ENCODE results near the gene WDFY4.
"Not testable (repeated sequence)": the region's sequence is repeated elsewhere in the genome, so short reads cannot be mapped to it uniquely, and the experiment has no call there.

WDFY4 gene

DNA sequence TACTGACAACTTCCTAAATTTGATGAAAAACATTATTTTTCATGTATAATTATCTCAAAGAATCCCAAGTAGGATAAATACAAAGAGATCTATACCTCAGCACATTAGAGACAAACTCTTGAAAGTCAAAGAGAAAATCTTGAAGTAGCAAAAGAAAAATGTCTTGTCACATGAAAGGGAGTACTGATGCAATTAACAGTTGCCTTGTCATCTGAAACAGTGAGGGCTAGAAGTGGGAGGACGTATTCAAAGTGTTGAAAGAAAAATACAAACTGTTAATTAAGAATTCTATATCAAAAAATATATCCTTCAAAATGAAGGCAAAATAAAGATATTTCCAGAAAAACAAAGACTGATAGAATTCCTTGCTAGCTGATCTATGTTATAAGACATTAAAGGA is 44.3 kb upstream of the WDFY4 start:
- TF ChIP-seq, protein P1, sequence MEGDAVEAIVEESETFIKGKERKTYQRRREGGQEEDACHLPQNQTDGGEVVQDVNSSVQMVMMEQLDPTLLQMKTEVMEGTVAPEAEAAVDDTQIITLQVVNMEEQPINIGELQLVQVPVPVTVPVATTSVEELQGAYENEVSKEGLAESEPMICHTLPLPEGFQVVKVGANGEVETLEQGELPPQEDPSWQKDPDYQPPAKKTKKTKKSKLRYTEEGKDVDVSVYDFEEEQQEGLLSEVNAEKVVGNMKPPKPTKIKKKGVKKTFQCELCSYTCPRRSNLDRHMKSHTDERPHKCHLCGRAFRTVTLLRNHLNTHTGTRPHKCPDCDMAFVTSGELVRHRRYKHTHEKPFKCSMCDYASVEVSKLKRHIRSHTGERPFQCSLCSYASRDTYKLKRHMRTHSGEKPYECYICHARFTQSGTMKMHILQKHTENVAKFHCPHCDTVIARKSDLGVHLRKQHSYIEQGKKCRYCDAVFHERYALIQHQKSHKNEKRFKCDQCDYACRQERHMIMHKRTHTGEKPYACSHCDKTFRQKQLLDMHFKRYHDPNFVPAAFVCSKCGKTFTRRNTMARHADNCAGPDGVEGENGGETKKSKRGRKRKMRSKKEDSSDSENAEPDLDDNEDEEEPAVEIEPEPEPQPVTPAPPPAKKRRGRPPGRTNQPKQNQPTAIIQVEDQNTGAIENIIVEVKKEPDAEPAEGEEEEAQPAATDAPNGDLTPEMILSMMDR (conservative IDR thresholded peaks at IDR 0.05; ENCODE audit: low read depth, low read length), result no peak
- H3K27me3 ChIP-seq (ENCODE audit: insufficient read depth, low read depth), result no peaks in the 10 kb centered on the region
- H3K9ac ChIP-seq, result no peak overlapping the region
- H2AFZ ChIP-seq (ENCODE audit: low read depth), result no peak overlapping the region
- H4K20me1 ChIP-seq (ENCODE audit: insufficient read depth), result no peaks in the 10 kb centered on the region
- peaks cover 9% of the 10 kb centered on the region for H3K4me1 ChIP-seq (ENCODE audit: low read depth, poor library complexity, severe bottlenecking)
- no peak overlapping the region for H3K4me3 ChIP-seq (IDR thresholded peaks at IDR 0.05; ENCODE audit: insufficient read depth, low read depth, low read length)
- no peaks in the 10 kb centered on the region for H3K79me2 ChIP-seq (ENCODE audit: insufficient read depth, low read depth)
- no peak overlapping the region for H3K27ac ChIP-seq
- no peak overlapping the region for H3K4me2 ChIP-seq
- H3K36me3 ChIP-seq (ENCODE audit: insufficient read depth), result no peaks in the 10 kb centered on the region

GRCh38 chr10:48641099-48641690 is 43.5 kb upstream of the WDFY4 start:
- not testable (repeated sequence) for H3K27ac ChIP-seq; H3K27me3 ChIP-seq (ENCODE audit: insufficient read depth, low read depth); H3K36me3 ChIP-seq (ENCODE audit: insufficient read depth); H3K4me1 ChIP-seq (ENCODE audit: low read depth, poor library complexity, severe bottlenecking); H3K79me2 ChIP-seq (ENCODE audit: insufficient read depth, low read depth); H3K9ac ChIP-seq; H4K20me1 ChIP-seq (ENCODE audit: insufficient read depth); H3K4me2 ChIP-seq; H2AFZ ChIP-seq (ENCODE audit: low read depth); H3K4me3 ChIP-seq (IDR thresholded peaks at IDR 0.05; ENCODE audit: insufficient read depth, low read depth, low read length)

- Histone ChIP-seq H3K27me3 (ENCODE audit: insufficient read depth, low read depth) (no peaks in the 10 kb centered on the region), H3K36me3 (ENCODE audit: insufficient read depth) (no peaks in the 10 kb centered on the region), H3K4me1 (ENCODE audit: low read depth, poor library complexity, severe bottlenecking) (no peaks in the 10 kb centered on the region), H3K4me2 (no peak overlapping the region), H3K79me2 (ENCODE audit: insufficient read depth, low read depth) (no peaks in the 10 kb centered on the region), H3K4me3 (IDR thresholded peaks at IDR 0.05; ENCODE audit: insufficient read depth, low read depth, low read length) (no peak overlapping the region), H3K27ac (no peak overlapping the region), H2AFZ (ENCODE audit: low read depth) (no peak overlapping the region), H3K9ac (no peak overlapping the region), H4K20me1 (ENCODE audit: insufficient read depth) (no peaks in the 10 kb centered on the region)
- TF ChIP-seq, protein P1 (conservative IDR thresholded peaks at IDR 0.05; ENCODE audit: low read depth, low read length), result no peak
These were observed 39.1 kb upstream of the WDFY4 start for GRCh38 chr10:48645600-48645999.

DNA sequence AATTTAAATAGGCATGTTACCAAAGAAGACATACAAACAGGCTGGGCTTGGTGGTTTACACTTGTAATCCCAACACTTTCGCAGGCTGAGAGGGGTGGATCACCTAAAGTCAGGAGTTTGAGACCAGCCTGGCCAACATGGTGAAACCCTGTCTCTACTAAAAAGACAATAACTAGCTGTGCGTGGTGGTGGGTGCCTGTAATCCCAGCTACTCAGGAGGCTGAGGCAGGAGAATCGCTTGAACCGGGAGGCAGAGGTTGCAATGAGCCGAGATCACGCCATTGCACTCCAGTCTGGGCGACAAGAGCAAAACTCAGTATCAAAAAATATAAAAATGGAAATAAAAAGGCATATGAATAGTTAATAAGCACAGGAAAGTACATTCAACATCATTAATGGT is 37.6 kb upstream of the WDFY4 start:
- H3K4me1 ChIP-seq (ENCODE audit: low read depth, poor library complexity, severe bottlenecking); H3K27ac ChIP-seq; H3K36me3 ChIP-seq (ENCODE audit: insufficient read depth); H3K27me3 ChIP-seq (ENCODE audit: insufficient read depth, low read depth); H3K4me3 ChIP-seq (IDR thresholded peaks at IDR 0.05; ENCODE audit: insufficient read depth, low read depth, low read length); H2AFZ ChIP-seq (ENCODE audit: low read depth); H3K4me2 ChIP-seq; H3K9ac ChIP-seq; H4K20me1 ChIP-seq (ENCODE audit: insufficient read depth); H3K79me2 ChIP-seq (ENCODE audit: insufficient read depth, low read depth): not testable (repeated sequence)

DNA sequence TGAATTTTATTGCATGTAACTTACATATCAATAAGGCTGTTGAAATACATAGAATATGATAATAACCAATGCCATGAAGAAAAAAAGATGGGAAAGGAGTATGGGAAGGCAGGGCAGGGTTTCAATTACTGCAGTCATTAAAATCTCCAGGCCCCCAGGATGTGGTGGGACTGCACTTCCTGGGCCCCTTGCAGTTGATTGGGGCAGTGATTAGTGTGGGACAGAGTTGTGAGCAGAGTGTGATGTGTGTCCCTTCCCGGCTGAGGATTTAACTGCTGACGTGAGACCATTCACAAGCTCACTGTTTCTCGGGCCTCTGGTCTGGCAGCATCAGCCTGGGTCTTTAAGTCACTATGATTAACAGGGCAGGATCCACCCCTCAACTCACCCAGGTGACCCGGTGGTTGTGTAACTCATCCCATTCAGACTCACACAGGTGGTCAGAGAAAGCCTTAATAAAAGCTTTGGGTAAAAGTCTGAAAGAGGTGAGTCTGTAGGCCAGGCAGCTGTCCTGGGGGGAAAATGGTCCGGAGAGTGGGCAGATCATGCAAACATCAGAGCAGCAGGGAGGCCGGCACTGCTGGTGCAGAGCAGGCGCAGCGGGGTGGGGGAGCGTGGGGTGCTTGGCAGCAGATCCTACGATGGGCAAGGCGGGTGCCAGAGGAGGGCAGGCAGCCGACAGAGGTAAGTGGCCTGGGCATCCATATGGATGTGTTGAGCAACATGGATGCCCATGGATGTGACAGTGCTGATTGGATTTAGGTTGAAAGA is 36.3 kb upstream of the WDFY4 start:
- H3K27me3 ChIP-seq (ENCODE audit: insufficient read depth, low read depth), result no peaks in the 10 kb centered on the region
- TF ChIP-seq, protein P1 (conservative IDR thresholded peaks at IDR 0.05; ENCODE audit: low read depth, low read length), result no peak
- no peaks in the 10 kb centered on the region for H3K79me2 ChIP-seq (ENCODE audit: insufficient read depth, low read depth)
- no peak overlapping the region for H3K27ac ChIP-seq
- H3K4me3 ChIP-seq (IDR thresholded peaks at IDR 0.05; ENCODE audit: insufficient read depth, low read depth, low read length), result no peak overlapping the region
- no peak overlapping the region for H3K9ac ChIP-seq
- H2AFZ ChIP-seq (ENCODE audit: low read depth), result no peak overlapping the region
- H4K20me1 ChIP-seq (ENCODE audit: insufficient read depth), result no peaks in the 10 kb centered on the region
- no peak overlapping the region for H3K4me2 ChIP-seq
- no peaks in the 10 kb centered on the region for H3K36me3 ChIP-seq (ENCODE audit: insufficient read depth)
- no peaks in the 10 kb centered on the region for H3K4me1 ChIP-seq (ENCODE audit: low read depth, poor library complexity, severe bottlenecking)

All from KMS-11 (cell line).